Lung microvascular endothelial cell (primary cell): Measurements from ENCODE around the gene CHN2. TPM values are rescaled to one million over a fixed set of nuclear protein-coding genes. Genes with fewer than 3 reads are reported as not detected.

ENCODE experiments used
- DNase-seq, 2 donors: peaks; one replicate each; pipeline versions ENCODE4 v3.0.0 to v3.0.0-alpha.2; 2010; ENCODE audit warnings: low read depth in 2 of 2
- total RNA-seq: library from RNA; depleted of rRNA; stranded (reverse); fragments of >200 nt; gene quantifications from 2 replicates; pipeline ENCODE4 v1.2.1, GENCODE V29; 2014

The CHN2 gene
- total RNA-seq, 1 donor from 2014 or later: 0.79 TPM

DNA sequence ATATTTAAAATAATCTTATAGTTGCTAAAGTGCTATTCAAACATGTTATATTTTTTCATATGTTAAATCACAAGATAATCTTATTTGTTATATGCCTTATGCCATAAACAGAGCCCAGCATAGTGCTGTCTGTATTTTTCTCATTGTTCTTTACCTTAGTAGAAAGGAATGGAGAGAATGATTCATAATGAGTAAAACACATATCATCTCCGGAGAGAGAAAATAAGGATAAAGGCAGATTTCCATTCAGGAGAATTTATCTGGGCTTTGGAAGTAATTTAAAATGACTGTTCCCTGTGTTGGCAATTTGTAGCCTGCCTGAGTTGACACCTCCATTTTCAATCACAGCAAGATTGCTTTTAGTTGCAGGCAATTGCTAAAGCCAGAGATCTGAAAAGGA lies 30.2 kb downstream of the CHN2 start:
- DNase-seq: peak in 1 of 2 donors; percentile 11

DNA sequence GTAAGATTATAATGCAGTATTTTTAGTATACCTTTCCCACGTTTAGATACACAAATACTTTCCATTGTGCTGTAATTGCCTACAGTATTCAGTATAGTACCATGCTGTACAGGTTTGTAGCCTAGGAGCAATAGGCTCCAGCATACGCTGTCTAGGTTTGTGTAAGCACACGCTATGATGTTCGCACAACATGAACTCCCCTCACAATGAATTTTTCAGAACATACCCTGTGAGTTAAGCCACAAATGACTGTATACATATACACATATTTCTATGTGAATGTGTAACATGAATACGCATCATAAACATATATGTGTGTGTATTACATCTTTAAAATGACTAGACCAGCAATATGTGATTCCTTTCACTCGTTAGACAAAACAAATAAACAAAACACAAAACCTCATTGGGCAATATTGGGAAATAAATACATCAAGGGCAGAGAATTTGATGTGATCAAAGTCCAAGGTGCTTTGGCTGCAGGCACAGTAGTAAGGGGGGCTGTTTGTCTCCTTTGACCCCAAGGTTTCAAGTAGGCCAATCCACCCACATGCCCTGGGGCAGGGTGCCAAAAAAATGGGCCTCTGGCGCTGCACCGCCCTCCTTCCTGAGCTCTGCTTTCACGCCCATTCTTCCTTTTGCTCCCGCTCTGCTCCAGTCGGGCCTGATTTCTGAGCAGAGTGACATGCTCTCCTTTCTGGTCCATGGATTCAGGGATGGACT lies 33.9 kb downstream of the CHN2 start:
- no peak for DNase-seq

DNA sequence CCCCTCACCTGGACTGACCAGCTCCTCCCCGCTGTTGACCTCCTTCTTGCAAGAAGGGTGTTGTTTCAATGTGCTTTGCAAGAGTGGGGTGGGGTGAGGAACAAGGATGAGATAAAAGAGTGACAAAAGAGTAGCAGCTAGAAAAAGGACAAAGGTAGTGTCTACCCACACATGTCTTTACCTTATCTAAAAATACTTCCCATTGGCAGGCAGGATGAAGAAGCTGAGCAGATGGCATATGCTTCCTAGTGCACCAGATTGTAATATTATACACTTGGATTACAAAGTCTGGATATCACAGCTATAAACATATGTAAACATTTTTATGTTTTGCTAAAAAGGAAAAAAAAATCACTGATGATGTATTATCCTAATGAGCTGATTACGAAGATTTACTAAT lies 34.5 kb downstream of the CHN2 start:
- DNase-seq: no peak

DNA sequence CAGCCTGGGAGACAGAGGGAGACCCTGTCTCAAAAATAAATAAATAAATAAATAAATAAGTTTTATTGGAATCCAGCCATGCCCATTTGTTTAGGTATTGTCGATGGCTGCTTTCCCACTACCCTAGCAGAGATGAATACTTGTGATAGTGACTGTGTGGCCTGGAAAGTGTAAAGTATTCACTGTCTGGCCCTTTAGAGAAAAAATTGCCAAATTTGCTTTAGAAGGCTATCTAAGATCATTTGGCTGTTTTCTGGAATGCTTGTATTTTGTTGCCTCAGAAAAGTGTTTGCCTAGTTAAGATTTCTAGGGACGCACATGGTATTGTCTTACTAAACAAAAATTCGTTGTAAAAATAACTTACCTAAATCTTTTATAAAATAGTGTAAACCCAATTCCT lies 35.4 kb downstream of the CHN2 start:
- no peak for DNase-seq

DNA sequence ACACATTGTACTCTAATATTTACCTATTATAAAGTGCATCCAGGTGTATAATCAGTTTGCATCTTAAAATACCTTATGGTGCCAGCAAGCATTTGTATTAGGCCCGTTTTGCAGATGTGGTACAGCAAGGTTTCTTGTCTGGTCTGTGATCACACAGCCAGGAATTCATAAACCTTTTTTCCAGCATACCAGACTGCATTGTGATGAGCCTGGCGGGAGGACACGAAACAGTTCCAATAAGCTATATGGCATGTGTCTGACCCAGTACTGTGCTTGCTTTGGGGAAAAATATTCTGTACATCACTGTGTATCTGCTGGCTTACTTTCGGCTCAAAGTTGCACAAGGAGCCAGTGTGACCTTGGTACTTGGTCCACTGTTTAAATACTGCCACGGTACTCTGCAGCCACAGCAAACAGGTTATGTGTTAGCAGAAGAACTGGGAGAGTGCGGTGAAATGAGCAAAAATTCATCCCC lies 36.3 kb downstream of the CHN2 start:
- DNase-seq: no peak

DNA sequence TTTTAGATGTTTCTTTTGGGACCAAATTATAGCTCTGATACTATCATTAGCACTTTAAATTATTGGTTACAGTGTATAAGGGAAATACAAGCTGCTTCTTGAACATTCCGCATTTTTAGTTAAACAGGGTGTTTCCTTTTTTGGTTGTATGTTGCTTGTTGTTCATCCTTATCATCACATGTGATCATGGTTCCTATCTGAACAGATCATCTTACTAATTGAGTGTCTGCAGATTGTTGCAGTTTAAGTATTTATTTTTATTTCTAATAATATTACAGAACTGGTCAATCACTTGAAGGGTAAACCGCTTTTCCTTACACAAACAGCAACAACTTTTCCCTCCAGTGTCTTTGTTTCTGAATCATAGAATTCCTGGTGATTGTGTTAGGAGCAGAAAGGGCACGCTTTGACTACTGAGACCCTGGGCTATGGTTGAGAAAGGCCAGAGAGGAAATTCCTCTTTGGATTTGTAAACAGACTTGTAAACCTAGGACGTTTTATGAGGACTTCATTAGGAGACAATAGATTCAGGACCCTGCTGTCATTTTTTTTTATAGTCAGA lies 37.2 kb downstream of the CHN2 start:
- DNase-seq: no peak

DNA sequence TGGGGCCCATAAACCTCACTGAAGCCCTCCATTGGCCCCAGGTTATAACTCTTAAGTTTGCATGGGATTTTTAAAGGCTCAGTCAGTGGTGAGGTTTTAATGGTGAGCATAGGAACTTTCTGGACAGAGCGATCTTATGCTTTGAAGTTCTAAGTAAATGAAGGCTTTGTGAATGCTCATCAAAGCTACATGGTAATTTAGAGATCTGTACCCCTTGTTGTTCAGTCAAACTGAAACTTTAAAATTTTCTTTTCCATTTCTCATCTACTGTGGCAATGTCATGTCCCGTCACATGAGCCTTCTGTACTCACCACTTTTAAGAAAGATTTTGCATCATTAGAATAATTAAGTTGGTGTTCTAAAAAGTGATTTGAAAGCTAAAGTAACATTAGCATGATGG lies 39.9 kb downstream of the CHN2 start:
- DNase-seq: no peak

DNA sequence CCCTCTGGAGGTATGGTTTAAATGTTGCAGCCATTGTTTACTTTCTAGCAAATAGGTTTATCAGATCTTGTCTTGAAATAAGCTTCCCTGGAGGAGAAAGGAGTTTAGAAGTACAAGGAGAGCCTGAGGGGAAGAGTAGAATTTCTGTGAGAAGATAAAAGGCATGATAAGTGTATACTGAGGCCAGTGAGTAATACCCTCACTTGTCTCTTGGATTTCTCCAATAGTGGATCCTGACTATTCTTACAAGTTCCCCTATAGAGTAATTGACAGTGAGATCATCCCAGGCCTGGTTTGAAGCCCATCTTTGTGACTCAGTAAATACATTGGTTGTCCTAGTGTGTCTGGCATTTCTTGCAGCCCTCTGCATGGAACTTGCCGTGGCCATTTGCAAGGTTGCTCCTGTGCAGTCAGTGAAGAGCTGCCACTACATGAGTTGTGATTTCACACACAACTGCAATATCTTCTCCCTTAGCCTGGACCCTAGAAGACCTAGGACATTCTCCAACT lies 41.6 kb downstream of the CHN2 start:
- no peak for DNase-seq

DNA sequence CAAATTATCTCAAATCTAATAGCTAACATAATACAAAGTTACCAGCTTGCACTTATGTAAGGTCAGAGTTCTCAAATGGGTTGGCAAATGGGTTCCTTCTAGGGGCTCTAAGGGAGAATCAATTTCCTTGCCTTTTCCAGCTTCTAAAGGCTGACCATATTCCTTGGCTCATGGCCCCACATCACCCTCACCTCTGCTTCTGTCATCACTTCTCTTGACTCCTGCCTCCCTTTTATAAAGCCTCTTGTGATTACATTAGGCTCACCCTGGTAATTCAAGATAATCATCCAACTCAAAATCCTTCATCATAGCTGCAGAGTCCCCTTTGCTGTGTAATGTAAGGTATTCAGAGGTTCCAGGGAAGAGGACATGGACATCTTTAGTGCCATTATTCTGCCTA lies 42.1 kb downstream of the CHN2 start:
- DNase-seq: no peak

DNA sequence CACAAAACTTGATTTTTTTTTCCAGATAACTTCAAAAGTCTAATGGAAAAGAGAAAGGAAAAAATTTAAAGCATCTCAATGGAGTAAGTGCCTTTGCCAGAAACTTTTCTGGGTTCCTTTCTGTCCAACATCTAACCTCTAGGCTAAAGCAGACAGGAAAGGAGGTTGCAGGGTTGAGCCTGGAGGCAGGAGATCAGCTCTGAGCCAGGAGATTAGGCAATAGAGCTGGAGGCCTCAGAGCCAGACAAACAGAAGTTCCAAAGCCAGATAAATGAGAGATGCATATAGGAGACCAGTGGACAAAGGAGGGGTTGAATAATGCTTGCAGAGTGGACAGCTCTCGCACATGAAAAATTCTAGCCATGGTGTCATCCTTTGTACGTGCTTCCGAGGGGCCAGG lies 42.9 kb downstream of the CHN2 start:
- no peak for DNase-seq

DNA sequence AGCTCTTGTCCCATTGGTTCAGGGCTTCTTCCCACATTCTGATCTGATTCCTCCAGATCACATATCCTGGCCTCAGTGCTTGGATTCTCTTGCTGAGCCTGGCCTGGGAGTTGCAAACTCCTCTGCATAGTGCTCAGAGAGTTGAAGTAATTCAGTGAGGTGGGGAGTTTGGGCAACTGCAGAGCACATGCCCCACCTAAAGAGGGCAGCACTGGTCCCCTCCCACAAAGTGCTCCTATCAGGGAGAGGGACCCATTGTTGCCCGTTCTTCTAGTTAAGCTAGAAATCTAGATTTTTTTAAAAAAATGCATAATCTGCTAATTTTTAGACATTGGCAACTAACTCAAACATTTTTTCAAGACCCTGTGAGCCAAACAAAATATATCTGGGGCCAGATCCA lies 45.1 kb downstream of the CHN2 start:
- DNase-seq: peak; percentile 4 to 16

DNA sequence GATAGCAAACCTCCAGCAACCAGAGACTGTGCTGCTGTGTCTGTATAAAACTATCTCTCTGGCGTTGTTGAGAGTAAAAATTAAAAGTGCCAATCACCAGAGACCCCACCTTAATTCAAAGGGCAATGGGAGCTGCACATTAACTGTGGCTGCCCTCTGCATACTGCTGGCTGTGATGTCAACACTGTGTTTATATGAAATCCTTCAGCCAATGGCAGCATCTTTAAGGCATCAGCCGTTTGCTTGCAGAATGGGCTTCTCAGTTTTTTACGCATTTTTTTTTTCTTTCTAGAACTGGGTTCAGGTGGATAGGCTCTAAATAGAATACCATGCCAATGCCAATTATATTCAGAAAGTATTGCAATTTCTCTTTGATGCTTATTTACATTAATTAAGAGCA lies 47.7 kb downstream of the CHN2 start:
- DNase-seq: no peak

DNA sequence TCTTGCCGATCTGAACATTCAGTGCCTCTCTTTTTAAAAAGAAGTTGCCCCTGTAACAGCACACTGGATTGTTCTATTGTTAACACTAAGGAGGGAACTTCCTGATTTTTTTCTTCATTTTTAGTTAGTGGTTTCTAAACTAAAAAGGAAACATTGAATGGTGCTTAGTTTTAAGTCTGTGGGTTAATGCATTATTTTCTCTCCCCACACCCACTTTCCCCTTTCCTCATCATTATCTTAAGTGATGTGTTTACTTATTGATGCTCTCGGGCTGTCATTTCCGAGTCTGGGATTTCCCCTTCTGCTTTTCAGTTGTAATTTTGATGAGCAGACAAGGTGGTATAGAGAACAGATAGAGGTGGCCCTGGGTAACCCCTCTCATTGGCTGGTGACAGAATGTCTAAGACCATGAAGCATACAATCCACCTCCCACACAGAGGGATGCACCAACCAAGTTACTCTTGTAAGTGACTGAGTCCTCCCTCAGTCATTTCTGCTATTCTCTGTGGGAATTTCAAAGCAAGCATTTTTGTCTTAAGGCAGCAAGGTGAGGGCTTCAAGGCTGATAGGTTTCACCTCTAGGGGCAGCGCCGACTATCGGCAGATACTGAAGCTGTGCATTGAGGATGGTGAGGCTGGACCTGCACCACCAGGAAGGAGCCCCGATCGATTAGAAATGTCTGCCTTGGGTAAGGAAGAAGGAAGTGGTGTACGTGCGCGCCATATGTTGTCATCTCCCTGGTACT lies 49.5 kb downstream of the CHN2 start:
- DNase-seq: no peak

DNA sequence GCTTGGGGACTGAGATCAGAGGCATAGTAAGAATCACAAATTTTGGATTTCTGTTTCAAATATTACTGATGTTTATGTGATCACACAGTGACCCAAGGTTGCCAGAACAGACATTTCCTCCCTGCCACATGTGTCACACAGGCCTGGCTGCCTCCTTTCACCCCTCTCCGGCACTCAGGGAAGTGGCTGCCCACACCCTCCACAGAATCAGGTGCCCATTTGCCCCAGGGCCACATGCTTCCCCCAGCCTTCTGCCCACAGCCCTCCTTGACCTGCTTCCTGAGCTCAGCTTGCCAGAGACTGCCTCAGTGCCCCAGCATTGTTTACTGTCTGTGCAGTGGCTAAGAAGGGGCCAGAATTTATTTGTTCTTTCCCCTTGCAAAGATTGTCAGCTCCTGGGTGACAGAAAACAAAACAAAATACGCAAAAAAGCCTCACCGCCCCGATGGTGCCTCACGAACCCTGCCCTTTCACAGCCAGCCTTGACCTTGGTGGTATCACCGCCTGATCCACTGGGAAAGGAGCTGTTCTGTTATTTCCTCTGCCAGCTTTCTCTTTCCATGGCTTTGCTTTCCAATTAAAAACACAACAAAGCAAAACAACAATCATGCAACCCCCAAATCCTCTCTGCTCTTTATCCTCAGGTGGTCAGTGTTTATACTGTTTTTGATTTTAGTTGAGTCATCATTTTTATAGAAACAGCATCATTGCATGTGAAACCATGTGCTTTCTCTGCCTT lies 52.8 kb downstream of the CHN2 start:
- DNase-seq: no peak

DNA sequence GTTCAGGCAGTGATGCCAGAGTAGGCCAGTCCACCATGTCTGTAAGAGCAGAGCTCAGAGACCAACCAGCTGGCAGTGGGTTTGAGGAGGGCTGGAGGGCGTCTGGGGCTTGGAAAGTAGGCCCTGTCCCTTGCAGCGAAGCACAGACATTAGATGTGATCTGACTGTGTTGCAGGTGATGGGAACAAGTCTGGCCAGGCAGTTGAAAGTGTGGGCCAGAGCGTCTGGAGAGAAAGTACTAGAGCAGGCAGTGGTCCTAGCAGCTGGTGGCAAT lies 53.3 kb downstream of the CHN2 start:
- no peak for DNase-seq

DNA sequence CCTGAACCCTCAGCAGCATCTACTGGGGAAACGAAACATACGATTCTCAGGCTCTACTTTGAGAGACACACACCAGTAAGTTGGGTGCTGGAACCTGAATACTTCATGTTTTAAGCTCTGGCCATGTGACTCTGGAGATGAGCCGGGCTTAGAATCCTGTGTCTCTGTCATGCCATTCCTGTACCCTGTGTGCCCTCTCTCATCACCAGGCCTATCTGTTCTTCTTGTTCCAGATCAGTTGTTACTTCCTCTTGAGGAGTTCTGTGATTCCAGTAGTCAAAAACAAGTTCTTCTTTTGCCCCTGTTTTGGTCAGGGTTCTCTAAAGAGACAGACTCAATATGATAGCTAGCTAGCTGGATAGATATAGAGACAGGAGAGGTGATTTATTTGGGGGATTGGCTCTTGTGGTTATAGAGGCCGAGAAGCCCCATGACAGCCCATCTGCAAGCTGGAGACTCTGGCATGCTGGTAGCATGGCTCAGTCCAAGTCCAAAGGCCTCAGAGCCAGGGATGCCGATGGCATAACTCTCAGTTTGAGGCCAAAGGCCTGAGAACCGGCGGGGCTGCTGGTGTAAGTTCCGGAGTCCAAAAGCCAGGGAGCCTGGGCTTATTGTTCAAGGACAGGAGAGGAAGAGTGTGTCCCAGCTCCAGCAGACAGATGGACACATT lies 54.3 kb downstream of the CHN2 start:
- DNase-seq: no peak

DNA sequence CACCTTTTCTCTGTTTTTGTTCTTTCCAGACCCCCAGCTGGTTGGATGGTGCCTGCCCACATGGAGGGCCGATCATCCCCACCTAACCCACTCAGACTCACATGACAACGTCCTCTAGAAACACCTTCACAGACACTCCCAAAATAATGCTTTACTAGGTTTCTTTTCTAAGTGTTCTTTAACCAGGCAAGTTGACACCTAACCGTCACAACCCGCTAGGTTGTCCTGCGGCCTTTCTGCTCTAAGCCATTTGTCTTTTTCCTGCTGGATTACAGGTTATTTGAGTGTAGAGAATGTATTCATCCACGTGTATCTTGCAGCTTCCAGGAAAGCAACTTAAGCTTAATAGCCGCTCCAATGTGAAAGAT lies 54.8 kb downstream of the CHN2 start:
- DNase-seq: no peak

DNA sequence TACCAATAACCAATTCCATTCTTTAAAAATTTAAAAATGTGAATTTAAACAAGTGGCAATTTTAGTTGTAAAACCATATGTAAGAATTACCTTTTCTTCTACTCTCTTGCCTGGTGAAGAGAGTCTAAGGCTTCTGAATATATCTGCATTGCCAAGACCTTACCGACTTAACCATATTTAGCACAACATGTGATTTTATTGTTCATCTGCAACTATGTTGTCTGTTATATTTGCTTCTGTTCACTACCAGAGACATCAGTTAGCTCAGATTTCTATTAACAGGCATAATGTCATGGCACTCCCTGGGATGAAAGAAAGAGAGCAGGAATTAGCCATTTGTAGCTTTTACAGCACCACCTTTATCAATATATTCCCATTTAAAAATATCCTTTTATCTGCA lies 55.3 kb downstream of the CHN2 start:
- DNase-seq: no peak

DNA sequence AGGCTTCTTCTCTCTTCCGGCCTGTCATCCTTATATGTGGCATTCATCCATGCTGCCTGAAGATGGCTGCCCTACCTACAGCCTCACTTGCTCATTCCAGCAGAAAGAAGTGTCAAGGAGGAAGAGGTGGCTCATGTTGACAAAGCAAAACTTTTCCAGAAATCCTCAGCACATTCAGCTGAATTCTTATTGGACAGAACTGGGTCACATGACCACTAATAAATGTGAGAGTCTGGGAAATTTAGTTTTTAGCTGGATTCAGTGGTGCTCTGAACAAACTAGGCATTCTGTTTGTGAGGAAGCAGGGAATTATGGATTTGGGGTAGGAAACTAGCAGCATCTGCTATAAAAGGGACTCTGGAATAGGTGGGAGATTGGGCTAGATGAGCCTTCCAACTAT lies 58.6 kb downstream of the CHN2 start:
- DNase-seq: no peak

DNA sequence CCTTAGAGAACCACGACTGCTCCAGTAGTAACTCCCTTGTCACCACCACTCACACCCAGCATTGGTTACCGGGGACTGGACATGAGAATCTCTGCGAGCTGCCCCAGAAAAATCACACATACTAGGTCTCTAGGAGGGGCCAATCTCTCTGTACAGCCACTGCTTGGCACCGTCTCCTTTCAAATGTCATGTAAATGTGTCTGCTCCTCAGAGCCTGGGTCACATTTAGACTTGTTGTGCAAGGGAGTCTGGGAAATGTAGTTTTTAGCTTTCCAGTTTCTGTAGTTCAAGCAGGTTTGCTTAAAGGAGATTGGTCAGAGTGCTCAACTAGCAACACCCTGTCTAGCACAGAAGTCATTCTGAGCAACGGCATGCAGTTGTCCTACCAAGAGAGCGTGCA lies 60.0 kb downstream of the CHN2 start:
- peak in 1 of 2 donors; percentile 25 for DNase-seq

DNA sequence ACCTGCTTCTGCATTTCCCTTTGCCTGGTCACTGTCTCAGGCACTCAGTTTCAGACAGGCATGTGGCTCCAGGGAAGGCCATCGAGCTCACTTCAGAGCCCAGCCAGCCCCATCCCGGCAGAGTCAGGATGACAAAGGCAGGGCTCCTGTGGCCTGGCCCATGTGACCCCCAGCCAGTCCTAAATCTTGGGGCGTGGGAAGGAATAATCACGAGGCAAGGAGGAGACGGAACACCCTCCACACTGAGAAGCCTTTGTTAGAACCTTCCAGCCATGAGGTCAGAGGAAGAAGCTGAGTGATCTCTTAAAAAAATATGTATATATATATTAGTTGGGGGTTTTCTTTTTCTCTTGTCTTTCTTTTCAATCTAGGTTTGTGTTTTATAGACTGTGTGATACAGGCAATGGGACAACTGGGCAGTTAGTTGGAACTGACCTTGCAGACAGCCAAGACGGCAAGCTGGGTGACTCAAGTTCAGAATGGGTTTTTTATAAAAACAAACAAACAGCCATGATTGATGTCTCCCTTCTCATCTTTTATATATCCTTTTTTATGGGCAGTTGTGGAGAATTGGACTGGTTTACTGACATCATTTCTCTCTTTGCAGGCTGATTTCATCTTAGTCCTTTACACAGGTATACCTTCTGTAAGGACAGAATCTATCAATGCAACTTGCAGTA lies 60.8 kb downstream of the CHN2 start:
- peak in 1 of 2 donors; percentile 64 for DNase-seq
